IMR-90 (cell line): ENCODE data around the gene PRPF6. TPM values are rescaled to one million over a fixed set of nuclear protein-coding genes. Genes with fewer than 3 reads are reported as not detected.

Experiments
- ATAC-seq: fragments of 200-7000 bp; cut with Tn5 transposase; 2 replicates; pipeline ENCODE4 v1.9.1; 2020; ENCODE audit warnings: low read depth, mild to moderate bottlenecking, moderate library complexity
- BruUV-seq: library from RNA; stranded (reverse); fragments of 400-500 nt; replicated peaks from 2 replicates; lab custom pipeline; 2021; lab: Mats Ljungman, UMichigan
- CTCF ChIA-PET: fragments of 300-600 bp; formaldehyde crosslinking; extraction: SDS; loops from one replicate; lab custom pipeline; 2021; ENCODE audit warnings: antibody characterized with exemption; lab: Yijun Ruan, JAX
- POLR2A ChIA-PET: fragments of 300-600 bp; sonication (Branson Sonifier 250); formaldehyde crosslinking; loops from one replicate; lab custom pipeline; 2022; ENCODE audit warnings: antibody characterized with exemption; ENCODE audit not compliant: unreplicated experiment; lab: Charles Lee
- DNase-seq: peaks from one replicate; pipeline ENCODE4 v3.0.0; 2013
- H2AFZ ChIP-seq: replicated peaks from 2 replicates; pipeline ENCODE3; 2013; ENCODE audit warnings: low read length, mild to moderate bottlenecking; ENCODE audit not compliant: poor library complexity
- H2AK5ac ChIP-seq: 2 replicates; pipeline ENCODE4 v1.6.1; 2013; ENCODE audit warnings: low read depth, low read length, inconsistent platforms
- H2AK9ac ChIP-seq: replicated peaks from 2 replicates; pipeline ENCODE3; 2013; ENCODE audit warnings: mild to moderate bottlenecking, low read depth, low read length, moderate library complexity; ENCODE audit not compliant: poor library complexity
- H2BK120ac ChIP-seq: 2 replicates; pipeline ENCODE4 v1.6.1; 2013; ENCODE audit warnings: low read depth, low read length, inconsistent platforms
- H2BK15ac ChIP-seq: 3 replicates; pipeline ENCODE4 v1.6.1; 2013; ENCODE audit warnings: low read depth, low read length, inconsistent platforms
- H2BK20ac ChIP-seq: 2 replicates; pipeline ENCODE4 v1.6.1; 2013; ENCODE audit warnings: low read depth, mild to moderate bottlenecking, inconsistent platforms, low read length, moderate library complexity
- H2BK5ac ChIP-seq: 2 replicates; pipeline ENCODE4 v1.6.1; 2013; ENCODE audit warnings: mild to moderate bottlenecking, low read depth, low read length, inconsistent platforms; ENCODE audit not compliant: poor library complexity, severe bottlenecking
- H3K14ac ChIP-seq: replicated peaks from 2 replicates; pipeline ENCODE4 v1.6.1; 2013; ENCODE audit warnings: low read depth, low read length, inconsistent platforms
- H3K18ac ChIP-seq: 2 replicates; pipeline ENCODE4 v1.6.1; 2013; ENCODE audit warnings: low read depth, low read length, control low read depth
- H3K23ac ChIP-seq: 2 replicates; pipeline ENCODE4 v1.6.1; 2013; ENCODE audit warnings: low read depth, low read length, inconsistent platforms
- H3K27ac ChIP-seq: 2 replicates; pipeline ENCODE4 v1.5.1; 2013; ENCODE audit warnings: mild to moderate bottlenecking, control low read depth, low read length; ENCODE audit not compliant: insufficient read depth
- H3K27me3 ChIP-seq: 2 replicates; pipeline ENCODE4 v1.6.1; 2013; ENCODE audit warnings: low read length; ENCODE audit not compliant: control insufficient read depth, insufficient read depth
- H3K36me3 ChIP-seq: 2 replicates; pipeline ENCODE4 v1.6.1; 2013; ENCODE audit warnings: low read length, mixed read lengths; ENCODE audit not compliant: control insufficient read depth, insufficient read depth
- H3K4ac ChIP-seq: 2 replicates; pipeline ENCODE4 v1.6.1; 2013; ENCODE audit warnings: low read depth, low read length, inconsistent platforms
- H3K4me1 ChIP-seq: 2 replicates; pipeline ENCODE4 v1.6.1; 2013; ENCODE audit warnings: low read length, mixed read lengths; ENCODE audit not compliant: control insufficient read depth, insufficient read depth
- H3K4me2 ChIP-seq: 2 replicates; pipeline ENCODE4 v1.6.1; 2013; ENCODE audit warnings: low read depth, mild to moderate bottlenecking, control low read depth, low read length, moderate library complexity
- H3K4me3 ChIP-seq: 2 replicates; pipeline ENCODE4 v1.5.1; 2013; ENCODE audit warnings: low read depth, mild to moderate bottlenecking, control low read depth, low read length, moderate library complexity; ENCODE audit not compliant: insufficient read depth
- H3K56ac ChIP-seq: 2 replicates; pipeline ENCODE4 v1.6.1; 2013; ENCODE audit warnings: low read length, inconsistent platforms; ENCODE audit not compliant: insufficient read depth; ENCODE audit errors: extremely low read depth
- H3K79me1 ChIP-seq, 2 experiments: 2 replicates each; pipeline ENCODE4 v1.6.1; 2013; ENCODE audit warnings: low read length in 2 of 2, inconsistent platforms in 1 of 2, low read depth in 1 of 2
- H3K9ac ChIP-seq: 2 replicates; pipeline ENCODE4 v1.6.1; 2013; ENCODE audit warnings: low read depth, low read length, control low read depth
- H3K9me1 ChIP-seq: 2 replicates; pipeline ENCODE4 v1.6.1; 2013; ENCODE audit warnings: low read length, inconsistent platforms; ENCODE audit not compliant: insufficient read depth
- H3K9me3 ChIP-seq: 2 replicates; pipeline ENCODE4 v1.6.1; 2013; ENCODE audit warnings: low read length; ENCODE audit not compliant: control insufficient read depth, insufficient read depth
- H4K20me1 ChIP-seq: 2 replicates; pipeline ENCODE4 v1.6.1; 2013; ENCODE audit warnings: low read length, inconsistent platforms; ENCODE audit not compliant: insufficient read depth
- H4K5ac ChIP-seq: 2 replicates; pipeline ENCODE4 v1.6.1; 2013; ENCODE audit warnings: mild to moderate bottlenecking, low read depth, low read length, control low read depth
- H4K8ac ChIP-seq, 2 experiments: 2 replicates each; pipeline ENCODE4 v1.6.1; 2013; ENCODE audit warnings: low read depth in 2 of 2, low read length in 2 of 2, control low read depth in 1 of 2, inconsistent platforms in 1 of 2
- H4K91ac ChIP-seq: 2 replicates; pipeline ENCODE4 v1.6.1; 2013; ENCODE audit warnings: low read depth, low read length, inconsistent platforms; ENCODE audit not compliant: insufficient read depth
- CHD1 ChIP-seq: IDR thresholded peaks from 2 replicates; pipeline ENCODE4 v1.6.1; 2012; ENCODE audit warnings: low read depth, low read length, improper control_type of control experiment
- MAFK ChIP-seq: IDR thresholded peaks from 2 replicates; pipeline ENCODE4 v1.6.1; 2012; ENCODE audit warnings: low read depth, low read length, improper control_type of control experiment
- RCOR1 ChIP-seq: IDR thresholded peaks from 2 replicates; pipeline ENCODE4 v1.6.1; 2012; ENCODE audit warnings: mild to moderate bottlenecking, low read length, improper control_type of control experiment; ENCODE audit not compliant: insufficient replicate concordance
- RFX5 ChIP-seq: IDR thresholded peaks from 2 replicates; pipeline ENCODE4 v1.8.0; 2012; ENCODE audit warnings: low read depth, mild to moderate bottlenecking, low read length, moderate library complexity
- SMC3 ChIP-seq: fragments of 150-350 bp; IDR thresholded peaks from 2 replicates; pipeline ENCODE4 v1.6.1; 2016; ENCODE audit warnings: low read depth, mild to moderate bottlenecking, antibody characterized with exemption, low read length, moderate library complexity
- USF2 ChIP-seq: fragments of 150-350 bp; IDR thresholded peaks from 2 replicates; pipeline ENCODE4 v1.6.1; 2017; ENCODE audit warnings: mild to moderate bottlenecking, antibody characterized with exemption, low read length, low read depth
- WGBS, 2 experiments: methylation state at CpG; one replicate each; pipeline versions ENCODE4 v1.1.5 to v1.1.7; 2013; ENCODE audit warnings: missing lambda C conversion rate in 2 of 2; ENCODE audit not compliant: insufficient read length in 1 of 2; ENCODE audit errors: extremely low coverage in 2 of 2; 5-methylcytosine and 5-hydroxymethylcytosine counted together
- dilution Hi-C: fragments of 300-500 bp; cut with HindIII; formaldehyde crosslinking; loops from one replicate; pipeline ENCODE4 v1.14.3; 2018; ENCODE audit warnings: low sequenced_read_pairs; ENCODE audit not compliant: unreplicated experiment
- in situ Hi-C: fragments of 300-500 bp; cut with MboI; formaldehyde crosslinking; loops from 3 replicates; pipeline ENCODE4 v1.14.3; 2019; ENCODE audit warnings: low sequenced_read_pairs, inconsistent platforms, mixed read lengths
- intact Hi-C: fragments of 100-400 bp; cut with micrococcal nuclease; formaldehyde crosslinking; loops from 2 replicates; pipeline ENCODE4 v1.10.0; 2022
- polyA plus RNA-seq, 3 experiments: library from polyadenylated mRNA; depleted of rRNA; stranded (reverse); fragments of >200 nt; gene quantifications; 2 replicates each; pipeline ENCODE4 v1.2.3, GENCODE V29; 2012; ENCODE audit warnings: low replicate concordance in 1 of 3
- total RNA-seq: library from RNA; depleted of rRNA; stranded (reverse); fragments of >200 nt; gene quantifications from 2 replicates; pipeline ENCODE4 v1.2.3, GENCODE V29; 2012
- TF ChIP-seq, protein P1 (sequence below): fragments of 150-350 bp; IDR thresholded peaks from 2 replicates; pipeline ENCODE4 v1.6.1; 2016; ENCODE audit warnings: low read depth, mild to moderate bottlenecking, low read length, moderate library complexity, borderline replicate concordance
- TF ChIP-seq, protein P2 (sequence below): conservative IDR thresholded peaks from 2 replicates; pipeline ENCODE4 v1.5.1; 2012; ENCODE audit warnings: mild to moderate bottlenecking, low read depth, low read length, improper control_type of control experiment

Gene PRPF6
- total and polyA plus RNA-seq, 2 of the 4 experiments (the other 2 are of a cell fraction): 43.5 to 71.3 TPM

- Histone ChIP-seq H3K18ac (no peak overlapping the region), H4K91ac (no peak overlapping the region), H3K56ac (no peak overlapping the region), H2BK20ac (no peak overlapping the region), H3K9me1 (peaks cover 10% of the 10 kb centered on the region; the same call in 1 of the 2 replicates), H4K20me1 (peaks cover 4% of the 10 kb centered on the region; the same call in 1 of the 2 replicates), H3K36me3 (peaks cover 23% of the 10 kb centered on the region; the same call in 1 of the 2 replicates), H4K8ac (no peak overlapping the region), H2AK5ac (no peak overlapping the region), H2BK15ac (no peak overlapping the region), H3K23ac (no peak overlapping the region), H3K9me3 (no peaks in the 10 kb centered on the region), H3K27ac (no peak overlapping the region), H3K14ac (no peak overlapping the region), H3K4me2 (no peak overlapping the region), H3K9ac (no peak overlapping the region), H3K79me1 (peaks cover 0 to 12% of the 10 kb centered on the region in 2 experiments; a peak in 1 of 4 replicates), H3K4ac (no peak overlapping the region), H3K4me1 (peaks cover 9% of the 10 kb centered on the region), H4K5ac (no peak overlapping the region), H2AK9ac (peak overlapping the region; percentile 55), H3K27me3 (no peaks in the 10 kb centered on the region), H2BK120ac (no peak overlapping the region), H2AFZ (peak overlapping the region; percentile 7), H3K4me3 (no peak overlapping the region), H2BK5ac (no peak overlapping the region)
- DNase-seq (no peak), ATAC-seq (no peak)
- ChIA-PET POLR2A (no interaction called here), CTCF (interaction anchor here (1.2 to 1.8 kb wide), 2 partner anchors 13 to 32 kb away, joined by 3 to 6 read pairs; no protein-coding TSS in a partner anchor)
- intact Hi-C loops: no loop called here
- BruUV-seq: no TSS peak
- dilution Hi-C loops: no loop called here
- 98% methylated on average over 7 of the region's 31 CpGs; no CpG with 5 or more reads in 1 of the 2 experiments for WGBS, 2 experiments
- in situ Hi-C loops: no loop called here
- no peak for TF ChIP-seq RCOR1
- TF ChIP-seq CHD1: no peak
- TF ChIP-seq SMC3: no peak
- no peak for TF ChIP-seq MAFK
- TF ChIP-seq RFX5: no peak
- TF ChIP-seq, protein P1, sequence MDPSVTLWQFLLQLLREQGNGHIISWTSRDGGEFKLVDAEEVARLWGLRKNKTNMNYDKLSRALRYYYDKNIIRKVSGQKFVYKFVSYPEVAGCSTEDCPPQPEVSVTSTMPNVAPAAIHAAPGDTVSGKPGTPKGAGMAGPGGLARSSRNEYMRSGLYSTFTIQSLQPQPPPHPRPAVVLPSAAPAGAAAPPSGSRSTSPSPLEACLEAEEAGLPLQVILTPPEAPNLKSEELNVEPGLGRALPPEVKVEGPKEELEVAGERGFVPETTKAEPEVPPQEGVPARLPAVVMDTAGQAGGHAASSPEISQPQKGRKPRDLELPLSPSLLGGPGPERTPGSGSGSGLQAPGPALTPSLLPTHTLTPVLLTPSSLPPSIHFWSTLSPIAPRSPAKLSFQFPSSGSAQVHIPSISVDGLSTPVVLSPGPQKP: no peak
- TF ChIP-seq USF2: no peak
- TF ChIP-seq, protein P2, sequence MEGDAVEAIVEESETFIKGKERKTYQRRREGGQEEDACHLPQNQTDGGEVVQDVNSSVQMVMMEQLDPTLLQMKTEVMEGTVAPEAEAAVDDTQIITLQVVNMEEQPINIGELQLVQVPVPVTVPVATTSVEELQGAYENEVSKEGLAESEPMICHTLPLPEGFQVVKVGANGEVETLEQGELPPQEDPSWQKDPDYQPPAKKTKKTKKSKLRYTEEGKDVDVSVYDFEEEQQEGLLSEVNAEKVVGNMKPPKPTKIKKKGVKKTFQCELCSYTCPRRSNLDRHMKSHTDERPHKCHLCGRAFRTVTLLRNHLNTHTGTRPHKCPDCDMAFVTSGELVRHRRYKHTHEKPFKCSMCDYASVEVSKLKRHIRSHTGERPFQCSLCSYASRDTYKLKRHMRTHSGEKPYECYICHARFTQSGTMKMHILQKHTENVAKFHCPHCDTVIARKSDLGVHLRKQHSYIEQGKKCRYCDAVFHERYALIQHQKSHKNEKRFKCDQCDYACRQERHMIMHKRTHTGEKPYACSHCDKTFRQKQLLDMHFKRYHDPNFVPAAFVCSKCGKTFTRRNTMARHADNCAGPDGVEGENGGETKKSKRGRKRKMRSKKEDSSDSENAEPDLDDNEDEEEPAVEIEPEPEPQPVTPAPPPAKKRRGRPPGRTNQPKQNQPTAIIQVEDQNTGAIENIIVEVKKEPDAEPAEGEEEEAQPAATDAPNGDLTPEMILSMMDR: no peak
These were observed 89.5 kb downstream of the PRPF6 start for GRCh38 chr20:64070244-64070993.
